CD14-positive monocyte (primary cell): ENCODE data around the gene SIGLEC12. TPM values are rescaled to one million over a fixed set of nuclear protein-coding genes. Genes with fewer than 3 reads are reported as not detected.

Experiments
- DNase-seq, 3 donors: peaks; one replicate each; pipeline ENCODE4 v3.0.0-alpha.2; 2011 to 2022
- H2AFZ ChIP-seq: 2 replicates; pipeline ENCODE4 v1.6.0; 2012; ENCODE audit warnings: mild to moderate bottlenecking, low read depth, low read length, inconsistent platforms; ENCODE audit not compliant: insufficient read depth, poor library complexity, severe bottlenecking
- H3K27ac ChIP-seq, 2 donors: 1 replicate in 1 of 2; 2 replicates in 1 of 2; pipeline ENCODE4 v1.5.1; 2012 to 2013; ENCODE audit warnings: low read length in 2 of 2, control low read depth in 1 of 2, inconsistent platforms in 1 of 2, low read depth in 1 of 2, mild to moderate bottlenecking in 1 of 2
- H3K27me3 ChIP-seq, 2 donors: one replicate each; pipeline versions ENCODE4 v1.6.0 to v1.6.1; 2011 to 2013; ENCODE audit warnings: low read length in 2 of 2; ENCODE audit not compliant: control insufficient read depth in 2 of 2, insufficient read depth in 2 of 2
- H3K36me3 ChIP-seq, 2 donors: replicated peaks in 1 of 2; 1 replicate in 1 of 2; 2 replicates in 1 of 2; pipeline versions ENCODE4 v1.5.1 to v1.6.1; 2012 to 2013; ENCODE audit warnings: low read length in 2 of 2, control low read depth in 1 of 2, inconsistent platforms in 1 of 2, mild to moderate bottlenecking in 1 of 2; ENCODE audit not compliant: insufficient read depth in 2 of 2, control insufficient read depth in 1 of 2
- H3K4me1 ChIP-seq, 2 donors: 1 replicate in 1 of 2; 2 replicates in 1 of 2; pipeline versions ENCODE4 v1.5.1 to v1.6.1; 2012 to 2013; ENCODE audit warnings: low read length in 2 of 2, control low read depth in 1 of 2, inconsistent platforms in 1 of 2, mild to moderate bottlenecking in 1 of 2, moderate library complexity in 1 of 2; ENCODE audit not compliant: insufficient read depth in 2 of 2, control insufficient read depth in 1 of 2
- H3K4me2 ChIP-seq: replicated peaks from 2 replicates; pipeline ENCODE3; 2012; ENCODE audit warnings: low read length, moderate library complexity, mild to moderate bottlenecking; ENCODE audit not compliant: poor library complexity, severe bottlenecking; ENCODE audit errors: extremely low read depth
- H3K4me3 ChIP-seq, 3 experiments: fragments of 200-600 bp in 1 of 3; sonication (generic) in 1 of 3; replicated peaks in 1 of 3; 1 replicate in 2 of 3; 2 replicates in 1 of 3; pipeline ENCODE4 v1.5.1; 2011 to 2013; ENCODE audit warnings: low read length in 3 of 3, mild to moderate bottlenecking in 3 of 3, control low read depth in 2 of 3, low read depth in 2 of 3, inconsistent platforms in 1 of 3, moderate library complexity in 1 of 3
- H3K79me2 ChIP-seq: 2 replicates; pipeline ENCODE4 v1.6.0; 2012; ENCODE audit warnings: mild to moderate bottlenecking, control low read depth, inconsistent platforms, low read length, moderate library complexity; ENCODE audit not compliant: insufficient read depth
- H3K9ac ChIP-seq: 2 replicates; pipeline ENCODE4 v1.6.0; 2017; ENCODE audit warnings: low read length, mild to moderate bottlenecking; ENCODE audit not compliant: insufficient read depth, poor library complexity, severe bottlenecking
- H3K9me3 ChIP-seq, 2 donors: replicated peaks in 1 of 2; 1 replicate in 1 of 2; 2 replicates in 1 of 2; pipeline versions ENCODE4 v1.5.1 to v1.6.1; 2012 to 2013; ENCODE audit warnings: low read length in 2 of 2, control low read depth in 1 of 2; ENCODE audit not compliant: control insufficient read depth in 1 of 2, insufficient read depth in 1 of 2
- H4K20me1 ChIP-seq: 2 replicates; pipeline ENCODE4 v1.6.0; 2012; ENCODE audit warnings: mild to moderate bottlenecking, low read length, control low read depth, moderate library complexity; ENCODE audit not compliant: insufficient read depth
- H3K27ac Mint-ChIP-seq, 7 donors: one replicate each; pipeline ENCODE4 v1.8.0; 2020; ENCODE audit warnings: mild to moderate bottlenecking in 7 of 7, mixed read lengths in 7 of 7, moderate library complexity in 6 of 7, inconsistent platforms in 2 of 7
- H3K27me3 Mint-ChIP-seq, 3 donors: one replicate each; pipeline ENCODE4 v1.8.0; 2021 to 2022; ENCODE audit warnings: low read depth in 3 of 3, mild to moderate bottlenecking in 3 of 3, mixed read lengths in 3 of 3, moderate library complexity in 3 of 3, inconsistent platforms in 1 of 3
- H3K36me3 Mint-ChIP-seq, 2 donors: one replicate each; pipeline ENCODE4 v1.8.0; 2020; ENCODE audit warnings: mixed read lengths in 2 of 2, inconsistent platforms in 1 of 2, mild to moderate bottlenecking in 1 of 2
- H3K4me1 Mint-ChIP-seq: one replicate; pipeline ENCODE4 v1.8.0; 2020; ENCODE audit warnings: mild to moderate bottlenecking, mixed read lengths
- H3K4me3 Mint-ChIP-seq, 2 donors: one replicate each; pipeline ENCODE4 v1.8.0; 2020; ENCODE audit warnings: mild to moderate bottlenecking in 2 of 2, mixed read lengths in 2 of 2, moderate library complexity in 1 of 2
- H3K9me3 Mint-ChIP-seq, 7 donors: one replicate each; pipeline ENCODE4 v1.8.0; 2020 to 2022; ENCODE audit warnings: mixed read lengths in 7 of 7, mild to moderate bottlenecking in 6 of 7, moderate library complexity in 6 of 7, inconsistent platforms in 2 of 7
- CTCF ChIP-seq: fragments of 200-600 bp; IDR thresholded peaks from one replicate; pipeline ENCODE4 v1.8.0; 2022; ENCODE audit warnings: antibody characterized with exemption, mild to moderate bottlenecking
- WGBS: methylation state at CpG from one replicate; pipeline ENCODE4 v1.1.5; 2013; ENCODE audit warnings: missing lambda C conversion rate; ENCODE audit not compliant: insufficient coverage; 5-methylcytosine and 5-hydroxymethylcytosine counted together
- intact Hi-C, 2 donors: fragments of 100-400 bp; cut with micrococcal nuclease; formaldehyde crosslinking; loops; one replicate each; pipeline versions ENCODE4 v1.15.0 to v1.15.1; 2023
- polyA plus RNA-seq, 3 donors: library from polyadenylated mRNA; depleted of rRNA in 1 of 3; unstranded in 2 of 3; stranded (reverse) in 1 of 3; fragments of 300-500 nt in 2 of 3; fragments of >200 nt in 1 of 3; fragmentation: Illumina TruSeq in 2 of 3; gene quantifications; 1 replicate in 2 of 3; 2 replicates in 1 of 3; pipeline ENCODE4 v1.2.3, GENCODE V29; 2012 to 2021

Gene SIGLEC12
- polyA plus RNA-seq, 3 donors: 0.24 to 1.8 (median 1.3) TPM

GRCh38 chr19:51507192-51507591 lies 5.6 kb upstream of the SIGLEC12 start:
- H3K36me3 Mint-ChIP-seq: peaks cover 6 to 14% of the 10 kb centered on the region in 2 donors
- no peak for TF ChIP-seq CTCF
- no peak overlapping the region for H2AFZ ChIP-seq

GRCh38 chr19:51505904-51506303 lies 4.3 kb upstream of the SIGLEC12 start:
- WGBS: 80% methylated on average over 1 of the region's 3 CpGs
- peaks cover 8 to 13% of the 10 kb centered on the region in 2 donors for H3K9me3 ChIP-seq
- H3K36me3 ChIP-seq: no peaks in the 10 kb centered on the region
- intact Hi-C loops: loop anchor here in 1 of 2 donors (10.0 kb wide), 1 partner anchor 111 kb away; the partner anchor contains the start of gene C19orf84
- no peak overlapping the region for H3K4me3 ChIP-seq
- no peak overlapping the region for H3K9ac ChIP-seq
- Mint-ChIP-seq H3K4me1 (peaks cover 91% of the 10 kb centered on the region), H3K9me3 (peaks cover 9 to 18% (median 13%) of the 10 kb centered on the region in 7 donors), H3K27ac (peak overlapping the region in 1 of 7 donors; percentile 23), H3K36me3 (peaks cover 6 to 20% of the 10 kb centered on the region in 2 donors), H3K4me3 (no peak overlapping the region), H3K27me3 (peaks cover 0 to 2% (median 0%) of the 10 kb centered on the region in 3 donors)
- no peak for DNase-seq
- H3K4me2 ChIP-seq: no peak overlapping the region
- H3K27ac ChIP-seq: no peak overlapping the region
- H3K27me3 ChIP-seq: no peaks in the 10 kb centered on the region
- no peak for TF ChIP-seq CTCF
- no peak overlapping the region for H2AFZ ChIP-seq
- H3K79me2 ChIP-seq: peaks cover 11% of the 10 kb centered on the region
- peaks cover 89 to 99% of the 10 kb centered on the region in 2 donors for H3K4me1 ChIP-seq
- H4K20me1 ChIP-seq: no peaks in the 10 kb centered on the region

More at GRCh38 chr19:51507192-51507591, 5.6 kb upstream of the SIGLEC12 start:
- H3K4me2 ChIP-seq: peak overlapping the region; percentile 44
- DNase-seq: peak; percentile 49 to 73 (median 58)
- peaks cover 77 to 92% of the 10 kb centered on the region in 2 donors for H3K4me1 ChIP-seq
- peak overlapping the region; percentile 27 to 49 for H3K4me3 Mint-ChIP-seq
- H3K27ac ChIP-seq: peak overlapping the region in 1 of 2 donors; percentile 56
- H3K9me3 ChIP-seq: peaks cover 8 to 13% of the 10 kb centered on the region in 2 donors
- H3K4me3 ChIP-seq: peak overlapping the region in 1 of 3 experiments; percentile 44
- no peaks in the 10 kb centered on the region for H3K36me3 ChIP-seq
- H3K9ac ChIP-seq: peak overlapping the region; percentile 11
- 28% methylated on average over 2 of the region's 3 CpGs for WGBS
- H3K4me1 Mint-ChIP-seq: peaks cover 85% of the 10 kb centered on the region
- no peaks in the 10 kb centered on the region for H3K79me2 ChIP-seq
- H3K9me3 Mint-ChIP-seq: peaks cover 9 to 18% (median 13%) of the 10 kb centered on the region in 7 donors
- H3K27me3 ChIP-seq: no peaks in the 10 kb centered on the region
- H3K27me3 Mint-ChIP-seq: peaks cover 0 to 2% (median 0%) of the 10 kb centered on the region in 3 donors
- peak overlapping the region in 6 of 7 donors; percentile 76 to 86 (median 82) for H3K27ac Mint-ChIP-seq
- H4K20me1 ChIP-seq: no peaks in the 10 kb centered on the region
- intact Hi-C loops: loop anchor here in 1 of 2 donors (10.0 kb wide), 1 partner anchor 112 kb away; the partner anchor contains the start of gene C19orf84
